HUES64 (cell line): Measurements from ENCODE around the gene TMEM269.

ENCODE experiments used
- H3K27ac ChIP-seq: 2 replicates; pipeline ENCODE4 v1.7.0; 2013; ENCODE audit warnings: low read depth, low read length, inconsistent platforms
- H3K27me3 ChIP-seq: 2 replicates; pipeline ENCODE4 v1.6.1; 2013; ENCODE audit warnings: mild to moderate bottlenecking, low read length; ENCODE audit not compliant: insufficient read depth
- H3K36me3 ChIP-seq: 2 replicates; pipeline ENCODE4 v1.6.1; 2013; ENCODE audit warnings: mild to moderate bottlenecking, low read length; ENCODE audit not compliant: insufficient read depth
- H3K4me1 ChIP-seq: 2 replicates; pipeline ENCODE4 v1.6.1; 2013; ENCODE audit warnings: mild to moderate bottlenecking, low read length, moderate library complexity; ENCODE audit not compliant: insufficient read depth
- H3K4me3 ChIP-seq: 2 replicates; pipeline ENCODE4 v1.5.1; 2013; ENCODE audit warnings: mild to moderate bottlenecking, low read length, moderate library complexity
- H3K9ac ChIP-seq: 2 replicates; pipeline ENCODE4 v1.6.1; 2013; ENCODE audit warnings: mild to moderate bottlenecking, low read depth, low read length
- H3K9me3 ChIP-seq: 2 replicates; pipeline ENCODE4 v1.6.1; 2013; ENCODE audit warnings: low read depth, low read length; ENCODE audit not compliant: insufficient read depth
- WGBS: fragments of 150-250, 120-280 bp; methylation state at CpG from one replicate; pipeline ENCODE4 v1.1.7; 2013; ENCODE audit warnings: missing lambda C conversion rate; 5-methylcytosine and 5-hydroxymethylcytosine counted together

The TMEM269 gene

DNA sequence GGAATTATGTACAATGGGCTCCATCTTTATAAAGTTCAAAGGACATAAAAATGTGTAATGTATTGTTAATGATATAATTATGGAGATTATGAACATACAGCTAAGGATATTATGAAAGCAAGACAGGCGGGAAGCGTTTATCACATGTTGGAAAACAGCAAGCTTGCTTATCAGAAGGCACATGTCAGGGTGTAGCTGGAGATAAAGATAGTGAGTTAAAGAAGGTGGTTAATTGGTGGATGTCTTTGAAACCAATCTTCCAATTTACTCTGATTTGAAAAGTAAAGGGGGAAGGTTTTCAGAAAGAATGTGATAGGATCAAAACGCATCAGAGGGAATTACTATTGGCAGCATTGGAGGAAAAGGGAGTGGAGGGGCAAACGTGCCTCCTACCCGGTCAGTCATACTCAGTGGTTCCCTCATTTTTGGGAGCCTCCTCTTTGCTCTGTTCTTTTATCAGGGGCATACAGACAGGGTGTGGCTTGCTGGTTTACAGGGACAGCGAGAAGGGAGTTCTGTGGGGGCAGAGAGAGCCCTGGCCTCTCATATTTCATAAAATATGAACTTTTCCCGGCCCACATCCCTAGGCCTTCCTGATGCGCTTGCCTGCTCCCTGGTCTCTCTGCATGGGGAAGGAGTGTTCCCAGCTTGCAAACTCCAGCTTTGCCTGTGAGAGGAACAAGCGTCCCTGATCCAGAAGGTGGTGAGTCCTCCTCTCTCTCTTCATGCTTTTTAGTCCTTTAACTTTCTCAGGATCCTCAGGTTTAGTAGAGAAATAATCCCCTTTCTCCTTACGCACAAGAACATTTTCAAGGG lies 40.5 kb downstream of the TMEM269 start:
- no peak overlapping the region; the same call in 1 of the 2 replicates for H3K9ac ChIP-seq
- no peak overlapping the region for H3K27ac ChIP-seq
- H3K27me3 ChIP-seq = no peaks in the 10 kb centered on the region
- WGBS = 86% methylated on average over 9 of the region's 10 CpGs
- no peak overlapping the region for H3K4me3 ChIP-seq
- peaks cover 6% of the 10 kb centered on the region for H3K4me1 ChIP-seq
- H3K36me3 ChIP-seq = no peaks in the 10 kb centered on the region
- no peaks in the 10 kb centered on the region for H3K9me3 ChIP-seq

DNA sequence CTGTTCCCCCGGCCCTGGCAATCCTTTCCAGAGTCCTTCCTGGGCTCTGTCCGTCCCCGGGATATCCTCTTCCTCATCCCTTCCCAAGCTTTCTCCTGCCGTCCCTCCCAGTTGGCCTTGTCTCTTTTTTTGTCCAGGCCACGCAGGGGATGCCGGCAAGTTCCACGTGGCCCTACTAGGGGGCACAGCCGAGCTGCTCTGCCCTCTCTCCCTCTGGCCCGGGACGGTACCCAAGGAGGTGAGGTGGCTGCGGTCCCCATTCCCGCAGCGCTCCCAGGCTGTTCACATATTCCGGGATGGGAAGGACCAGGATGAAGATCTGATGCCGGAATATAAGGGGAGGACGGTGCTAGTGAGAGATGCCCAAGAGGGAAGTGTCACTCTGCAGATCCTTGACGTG lies 45.8 kb downstream of the TMEM269 start:
- no peak overlapping the region for H3K27ac ChIP-seq
- no peak overlapping the region for H3K4me3 ChIP-seq

DNA sequence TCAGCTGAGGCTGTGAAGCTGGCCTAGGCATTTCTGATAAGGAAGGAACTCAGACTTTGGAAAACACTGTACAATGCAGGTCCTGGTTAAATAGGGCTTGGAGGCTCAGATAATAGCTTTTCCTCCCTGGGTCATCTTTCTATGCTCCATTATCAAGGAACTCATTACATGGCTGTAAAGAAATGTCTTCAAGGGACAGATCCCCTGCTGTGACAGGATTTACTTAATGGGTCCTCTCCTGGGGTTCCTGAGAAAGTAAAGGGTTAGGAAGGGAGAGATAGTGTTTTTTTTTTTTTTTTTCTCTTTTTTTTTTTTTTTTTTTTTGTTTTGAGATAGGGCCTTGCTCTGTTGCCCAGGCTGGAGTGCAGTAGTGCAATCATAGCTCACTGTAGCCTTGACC lies 46.5 kb downstream of the TMEM269 start:
- Histone ChIP-seq H3K27ac (no peak overlapping the region), H3K36me3 (no peaks in the 10 kb centered on the region), H3K9me3 (no peaks in the 10 kb centered on the region), H3K4me1 (no peaks in the 10 kb centered on the region), H3K9ac (no peak overlapping the region), H3K27me3 (no peaks in the 10 kb centered on the region), H3K4me3 (no peak overlapping the region)

More for the DNA sequence above, 45.8 kb downstream of the TMEM269 start:
- no peaks in the 10 kb centered on the region for H3K4me1 ChIP-seq
- H3K36me3 ChIP-seq = no peaks in the 10 kb centered on the region
- H3K9ac ChIP-seq = no peak overlapping the region
- no peaks in the 10 kb centered on the region for H3K27me3 ChIP-seq
- no peaks in the 10 kb centered on the region for H3K9me3 ChIP-seq
- 88% methylated on average over 17 of the region's 17 CpGs for WGBS

DNA sequence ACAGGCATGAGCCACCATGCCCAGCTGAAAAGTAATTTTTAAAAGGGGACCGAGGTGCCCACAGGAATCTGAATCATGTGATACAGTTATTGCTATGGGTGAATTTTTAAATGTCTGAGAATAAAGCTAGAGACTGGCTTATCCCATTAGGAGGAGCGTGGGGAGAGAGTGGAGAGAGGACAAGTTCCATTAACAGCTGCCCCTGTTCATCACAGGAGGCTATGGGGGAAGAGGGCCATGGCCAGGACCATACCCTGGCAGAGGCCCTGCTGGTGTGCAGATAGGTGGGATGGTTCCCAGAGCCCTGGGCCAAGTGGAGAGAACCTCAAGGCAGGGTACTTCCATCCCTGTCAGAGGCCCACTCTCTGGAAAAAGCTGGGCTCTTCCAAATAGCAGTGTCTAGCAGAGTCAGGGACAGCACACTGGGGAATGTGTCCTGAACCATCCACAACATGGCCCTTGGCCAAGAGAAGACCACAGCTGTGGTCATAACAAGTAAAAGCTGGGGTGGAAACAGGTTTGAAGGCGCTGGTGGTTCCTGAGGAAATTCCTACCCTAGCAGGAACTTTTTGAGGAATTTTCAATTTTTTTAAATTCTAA lies 48.0 kb downstream of the TMEM269 start:
- Histone ChIP-seq H3K27me3 (no peaks in the 10 kb centered on the region), H3K4me3 (no peak overlapping the region), H3K9ac (no peak overlapping the region), H3K9me3 (no peaks in the 10 kb centered on the region), H3K4me1 (no peaks in the 10 kb centered on the region), H3K27ac (no peak overlapping the region), H3K36me3 (no peaks in the 10 kb centered on the region)
- WGBS = 90% methylated on average over 2 of the region's 3 CpGs

DNA sequence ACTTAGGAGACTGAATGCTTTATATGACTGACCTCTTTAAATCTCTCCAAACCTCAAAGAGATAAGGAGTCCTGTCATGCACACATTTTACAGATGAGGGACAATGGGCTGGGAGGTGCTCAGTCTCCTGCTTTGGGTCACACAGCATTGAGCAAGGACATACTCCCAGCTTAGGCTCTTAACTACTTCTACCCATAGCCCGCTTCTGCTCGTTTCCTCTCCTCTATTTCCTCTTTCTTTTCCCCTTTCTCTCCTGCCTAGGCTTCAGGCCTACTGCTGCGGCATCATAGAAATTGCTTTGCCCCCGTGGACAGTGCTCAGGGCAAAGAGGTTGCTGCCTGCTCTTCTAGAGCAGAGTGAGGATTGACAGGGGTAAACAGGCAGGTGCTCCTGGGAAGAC lies 49.2 kb downstream of the TMEM269 start:
- no peak overlapping the region for H3K27ac ChIP-seq
- H3K4me3 ChIP-seq = no peak overlapping the region
- no peak overlapping the region for H3K9ac ChIP-seq
- H3K27me3 ChIP-seq = no peaks in the 10 kb centered on the region
- H3K36me3 ChIP-seq = no peaks in the 10 kb centered on the region
- H3K4me1 ChIP-seq = no peaks in the 10 kb centered on the region
- H3K9me3 ChIP-seq = no peaks in the 10 kb centered on the region
- WGBS = 93% methylated on average over 4 of the region's 4 CpGs

DNA sequence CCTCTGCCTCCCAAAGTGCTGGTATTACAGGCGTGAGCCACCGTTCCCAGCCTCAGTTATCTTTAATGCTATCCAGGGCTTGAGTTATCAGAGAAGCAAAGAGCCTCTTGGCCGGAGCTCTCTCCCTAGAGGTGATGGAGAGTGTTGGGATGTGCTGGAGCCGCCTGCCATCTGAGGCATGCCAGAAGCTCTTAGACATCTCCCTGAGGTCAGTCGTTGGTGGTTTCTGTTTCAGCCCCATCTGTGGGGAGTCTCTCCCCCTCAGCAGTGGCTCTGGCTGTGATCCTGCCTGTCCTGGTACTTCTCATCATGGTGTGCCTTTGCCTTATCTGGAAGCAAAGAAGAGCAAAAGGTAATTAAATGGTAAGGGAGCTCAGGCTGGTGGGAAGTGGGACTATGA lies 50.0 kb downstream of the TMEM269 start:
- Histone ChIP-seq H3K27ac (no peak overlapping the region), H3K36me3 (no peaks in the 10 kb centered on the region), H3K9ac (no peak overlapping the region), H3K27me3 (no peaks in the 10 kb centered on the region), H3K9me3 (no peaks in the 10 kb centered on the region), H3K4me1 (no peaks in the 10 kb centered on the region), H3K4me3 (no peak overlapping the region)
- 84% methylated on average over 5 of the region's 5 CpGs for WGBS

DNA sequence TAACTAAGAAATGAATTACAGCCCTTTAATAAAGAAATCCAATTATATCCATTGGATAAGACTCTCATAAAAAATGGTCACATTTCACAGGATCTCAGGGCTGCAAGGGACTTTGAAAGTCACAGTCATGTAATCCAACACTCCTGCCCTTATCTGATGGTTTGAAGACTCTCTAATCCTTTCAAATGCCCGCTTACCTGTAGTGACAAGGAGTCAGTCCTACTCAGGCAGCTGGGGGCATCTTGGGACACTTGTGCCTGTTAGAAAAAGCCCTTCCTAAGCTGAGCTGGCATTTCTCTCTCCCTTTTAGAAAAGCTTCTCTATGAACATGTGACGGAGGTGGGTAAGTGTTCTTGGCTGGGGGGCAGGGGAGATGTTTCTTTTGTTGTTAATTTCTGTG lies 50.6 kb downstream of the TMEM269 start:
- WGBS = 88% methylated on average over 1 of the region's 2 CpGs
- no peak overlapping the region for H3K4me3 ChIP-seq
- H3K27ac ChIP-seq = no peak overlapping the region
- no peaks in the 10 kb centered on the region for H3K9me3 ChIP-seq
- no peaks in the 10 kb centered on the region for H3K4me1 ChIP-seq
- no peaks in the 10 kb centered on the region for H3K27me3 ChIP-seq
- no peaks in the 10 kb centered on the region for H3K36me3 ChIP-seq
- H3K9ac ChIP-seq = no peak overlapping the region

DNA sequence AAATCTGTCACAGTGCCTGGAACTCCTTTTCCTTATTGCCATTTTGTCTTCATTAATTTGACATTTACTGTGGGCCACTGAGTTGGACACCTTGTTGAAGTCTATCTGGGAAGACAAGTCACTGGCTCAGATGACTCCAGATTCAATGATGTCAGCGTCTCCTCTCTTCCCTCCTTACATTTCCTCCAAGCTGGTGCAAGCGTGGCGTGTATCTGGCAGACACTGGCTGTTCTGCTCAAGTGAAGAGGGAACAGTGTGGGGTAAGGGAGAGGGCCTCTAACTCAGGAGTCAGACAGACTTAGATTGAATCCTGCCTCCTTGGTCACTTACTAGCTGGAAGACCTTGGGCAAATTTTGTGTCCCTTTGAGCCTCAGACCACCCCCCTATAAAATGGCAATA lies 52.9 kb downstream of the TMEM269 start:
- Histone ChIP-seq H3K27me3 (no peaks in the 10 kb centered on the region), H3K36me3 (peaks cover 4% of the 10 kb centered on the region; the same call in 1 of the 2 replicates), H3K4me3 (no peak overlapping the region), H3K27ac (no peak overlapping the region), H3K9me3 (no peaks in the 10 kb centered on the region), H3K4me1 (no peaks in the 10 kb centered on the region), H3K9ac (no peak overlapping the region)
- 64% methylated on average over 3 of the region's 3 CpGs for WGBS

DNA sequence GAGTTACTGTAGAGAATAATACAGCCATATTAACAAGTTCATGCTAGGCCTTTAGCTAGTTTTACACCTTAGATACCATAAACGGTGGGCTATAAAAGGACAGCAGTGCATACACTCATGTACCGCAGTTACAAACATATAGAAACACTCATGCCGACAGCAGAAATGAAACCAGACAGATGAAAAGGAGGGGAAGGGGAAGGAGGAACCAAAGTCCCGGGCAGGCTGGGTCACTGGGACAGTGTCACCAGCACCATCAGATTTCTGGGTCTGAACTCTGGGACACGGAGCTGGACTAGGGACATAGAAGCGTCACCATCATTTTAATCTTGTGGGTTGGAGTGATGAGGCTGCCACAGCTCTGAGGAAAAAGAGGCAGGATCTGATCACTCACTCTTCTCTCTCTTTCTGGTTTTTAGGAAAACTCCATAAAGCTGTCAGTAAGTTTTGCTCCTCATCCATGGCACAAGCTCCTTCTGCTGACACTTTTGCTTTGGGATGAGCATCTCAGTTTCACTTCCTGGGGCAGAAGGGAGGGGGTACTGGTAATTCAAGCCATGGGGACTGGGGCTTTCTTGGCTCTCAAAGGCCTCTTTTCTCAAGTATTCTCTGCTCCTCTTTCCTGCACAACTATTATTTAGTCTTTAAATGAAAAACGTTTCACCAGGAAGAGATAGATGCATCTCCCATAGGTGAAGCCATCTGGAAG lies 53.8 kb downstream of the TMEM269 start:
- Histone ChIP-seq H3K27me3 (no peaks in the 10 kb centered on the region), H3K36me3 (peaks cover 4% of the 10 kb centered on the region; the same call in 1 of the 2 replicates), H3K9ac (no peak overlapping the region), H3K4me3 (no peak overlapping the region), H3K4me1 (no peaks in the 10 kb centered on the region), H3K9me3 (no peaks in the 10 kb centered on the region), H3K27ac (no peak overlapping the region)
- 94% methylated on average over 7 of the region's 7 CpGs for WGBS

DNA sequence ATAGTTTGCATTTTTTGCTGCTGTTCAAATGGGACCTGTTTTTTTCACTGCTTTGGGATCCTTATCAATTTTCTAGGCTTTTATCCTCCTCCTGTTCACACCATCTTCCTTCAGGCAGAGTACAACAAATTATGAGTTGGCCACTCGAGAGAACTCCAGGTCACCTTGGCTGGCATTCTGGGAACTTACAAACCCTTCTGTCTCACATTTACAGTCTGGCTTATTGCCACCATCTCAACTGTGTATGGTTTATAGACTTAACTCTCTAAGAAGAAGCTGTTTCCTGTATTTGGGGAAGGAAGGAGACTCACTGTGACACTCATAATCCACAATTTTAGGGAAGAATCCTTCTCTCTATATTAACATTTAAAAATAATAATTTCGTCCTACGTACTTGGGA lies 56.2 kb downstream of the TMEM269 start:
- no peak overlapping the region for H3K9ac ChIP-seq
- peaks cover 6% of the 10 kb centered on the region for H3K4me1 ChIP-seq
- WGBS = 87% methylated on average over 3 of the region's 3 CpGs
- H3K9me3 ChIP-seq = no peaks in the 10 kb centered on the region
- H3K27me3 ChIP-seq = no peaks in the 10 kb centered on the region
- no peak overlapping the region for H3K27ac ChIP-seq
- H3K4me3 ChIP-seq = no peak overlapping the region
- H3K36me3 ChIP-seq = peaks cover 4% of the 10 kb centered on the region; the same call in 1 of the 2 replicates

DNA sequence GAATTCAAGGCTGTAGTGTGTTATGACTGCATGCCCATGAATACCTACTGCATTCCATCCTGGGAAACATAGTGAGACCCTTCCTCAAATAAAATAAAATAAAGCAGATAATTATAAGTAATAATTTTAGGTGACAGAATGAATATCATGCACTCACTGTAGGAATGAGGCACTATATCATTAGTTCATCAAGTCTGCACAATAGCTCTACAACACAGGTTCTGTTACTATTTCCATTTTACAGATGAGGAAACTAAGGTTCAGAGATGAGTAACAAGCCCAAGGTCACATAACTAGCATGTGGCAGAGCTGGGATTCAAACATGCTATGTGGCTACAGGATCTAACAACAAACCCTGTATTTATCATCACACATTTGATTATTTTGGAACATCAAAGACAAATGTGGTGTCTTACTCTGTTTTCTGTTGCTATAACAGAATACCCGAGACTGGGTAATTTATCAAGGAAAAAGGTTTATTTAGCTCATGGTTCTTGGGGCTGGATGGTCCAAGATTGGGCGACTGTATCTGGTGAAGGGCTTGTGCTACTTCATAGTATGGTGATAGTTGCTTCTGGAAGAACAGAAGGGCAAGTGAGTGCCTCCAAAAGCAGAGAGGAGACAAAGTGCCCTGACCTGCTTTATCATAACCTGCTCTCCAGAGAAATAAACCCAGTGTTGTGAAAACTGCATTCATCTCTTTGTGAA lies 56.8 kb downstream of the TMEM269 start:
- H3K9me3 ChIP-seq = no peaks in the 10 kb centered on the region
- H3K4me3 ChIP-seq = no peak overlapping the region
- H3K27ac ChIP-seq = no peak overlapping the region
- H3K27me3 ChIP-seq = no peaks in the 10 kb centered on the region
- WGBS = 94% methylated on average over 2 of the region's 2 CpGs
- H3K9ac ChIP-seq = no peak overlapping the region
- H3K4me1 ChIP-seq = peaks cover 6% of the 10 kb centered on the region
- peaks cover 4% of the 10 kb centered on the region; the same call in 1 of the 2 replicates for H3K36me3 ChIP-seq
